ENCODE data around the gene SMIM30. TPM values are rescaled to one million over a fixed set of nuclear protein-coding genes. Genes with fewer than 3 reads are reported as not detected.

The SMIM30 gene
- total and polyA plus RNA-seq, 2 donors (not counting 1 experiment from before 2014, with no cell fraction given): 66.1 to 71.0 TPM

GRCh38 chr7:113125728-113126127, 7.4 kb upstream of the SMIM30 start:
- Histone ChIP-seq H3K9me3 (ENCODE audit: control insufficient read depth, insufficient read depth, low read depth, low read length) (no peaks in the 10 kb centered on the region), H3K79me2 (ENCODE audit: control insufficient read depth, insufficient read depth, low read length) (no peaks in the 10 kb centered on the region), H3K4me2 (ENCODE audit: extremely low read depth, insufficient read depth, low read length) (no peak overlapping the region), H3K4me1 (ENCODE audit: control insufficient read depth, extremely low read depth, insufficient read depth, low read length) (no peaks in the 10 kb centered on the region), H3K27ac (ENCODE audit: insufficient read depth, low read length) (no peak overlapping the region), H3K4me3 (replicated peaks in 1 of 4; ENCODE audit: control extremely low read depth in 1 of 4, insufficient read depth in 1 of 4, low read depth in 3 of 4, low read length in 4 of 4) (no peak overlapping the region), H3K36me3 (ENCODE audit: control insufficient read depth, insufficient read depth, low read length) (no peaks in the 10 kb centered on the region), H3K27me3 (ENCODE audit: control insufficient read depth, insufficient read depth, low read length) (no peaks in the 10 kb centered on the region), H2AFZ (ENCODE audit: low read length) (no peak overlapping the region), H3K9ac (ENCODE audit: insufficient read depth, low read length) (no peak overlapping the region), H4K20me1 (ENCODE audit: control insufficient read depth, extremely low read depth, insufficient read depth, low read length) (no peaks in the 10 kb centered on the region)
- no peak for TF ChIP-seq EZH2 (IDR thresholded peaks at IDR 0.05; ENCODE audit: low read length, missing control alignments)
- no peak for TF ChIP-seq CTCF (conservative IDR thresholded peaks at IDR 0.05 in 1 of 2, IDR thresholded peaks at IDR 0.05 in 1 of 2; ENCODE audit: low read depth in 1 of 2, low read length in 2 of 2)
- no peak for DNase-seq (ENCODE audit: low read depth in 2 of 2)

- TF ChIP-seq CTCF (conservative IDR thresholded peaks at IDR 0.05 in 1 of 2, IDR thresholded peaks at IDR 0.05 in 1 of 2; ENCODE audit: low read depth in 1 of 2, low read length in 2 of 2): no peak
- TF ChIP-seq EZH2 (IDR thresholded peaks at IDR 0.05; ENCODE audit: low read length, missing control alignments): no peak
- Histone ChIP-seq H3K4me1 (ENCODE audit: control insufficient read depth, extremely low read depth, insufficient read depth, low read length) (no peaks in the 10 kb centered on the region), H3K27me3 (ENCODE audit: control insufficient read depth, insufficient read depth, low read length) (no peaks in the 10 kb centered on the region), H3K9ac (ENCODE audit: insufficient read depth, low read length) (no peak overlapping the region), H3K9me3 (ENCODE audit: control insufficient read depth, insufficient read depth, low read depth, low read length) (no peaks in the 10 kb centered on the region), H3K36me3 (ENCODE audit: control insufficient read depth, insufficient read depth, low read length) (no peaks in the 10 kb centered on the region), H3K27ac (ENCODE audit: insufficient read depth, low read length) (no peak overlapping the region), H2AFZ (ENCODE audit: low read length) (no peak overlapping the region), H3K4me2 (ENCODE audit: extremely low read depth, insufficient read depth, low read length) (no peak overlapping the region), H3K4me3 (replicated peaks in 1 of 4; ENCODE audit: control extremely low read depth in 1 of 4, insufficient read depth in 1 of 4, low read depth in 3 of 4, low read length in 4 of 4) (no peak overlapping the region), H3K79me2 (ENCODE audit: control insufficient read depth, insufficient read depth, low read length) (no peaks in the 10 kb centered on the region), H4K20me1 (ENCODE audit: control insufficient read depth, extremely low read depth, insufficient read depth, low read length) (no peaks in the 10 kb centered on the region)
- DNase-seq (ENCODE audit: low read depth in 2 of 2): no peak
Observed at GRCh38 chr7:113122744-113123143, 4.4 kb upstream of the SMIM30 start.

GRCh38 chr7:113120647-113121046, 2.3 kb upstream of the SMIM30 start:
- Histone ChIP-seq H3K9me3 (ENCODE audit: control insufficient read depth, insufficient read depth, low read depth, low read length) (no peaks in the 10 kb centered on the region), H3K4me2 (ENCODE audit: extremely low read depth, insufficient read depth, low read length) (no peak overlapping the region), H3K27me3 (ENCODE audit: control insufficient read depth, insufficient read depth, low read length) (no peaks in the 10 kb centered on the region), H3K27ac (ENCODE audit: insufficient read depth, low read length) (no peak overlapping the region), H2AFZ (ENCODE audit: low read length) (no peak overlapping the region), H3K4me3 (replicated peaks in 1 of 4; ENCODE audit: control extremely low read depth in 1 of 4, insufficient read depth in 1 of 4, low read depth in 3 of 4, low read length in 4 of 4) (no peak overlapping the region), H3K79me2 (ENCODE audit: control insufficient read depth, insufficient read depth, low read length) (no peaks in the 10 kb centered on the region), H4K20me1 (ENCODE audit: control insufficient read depth, extremely low read depth, insufficient read depth, low read length) (no peaks in the 10 kb centered on the region), H3K36me3 (ENCODE audit: control insufficient read depth, insufficient read depth, low read length) (no peaks in the 10 kb centered on the region), H3K9ac (ENCODE audit: insufficient read depth, low read length) (no peak overlapping the region), H3K4me1 (ENCODE audit: control insufficient read depth, extremely low read depth, insufficient read depth, low read length) (no peaks in the 10 kb centered on the region)
- no peak for TF ChIP-seq CTCF (conservative IDR thresholded peaks at IDR 0.05 in 1 of 2, IDR thresholded peaks at IDR 0.05 in 1 of 2; ENCODE audit: low read depth in 1 of 2, low read length in 2 of 2)
- no peak for DNase-seq (ENCODE audit: low read depth in 2 of 2)
